HepG2 (cell line): ENCODE results near the gene UGT1A8. TPM values are rescaled to one million over a fixed set of nuclear protein-coding genes. Genes with fewer than 3 reads are reported as not detected.

Experiments
- CREM ChIP-seq, 2 experiments: sonication (generic) in 1 of 2; formaldehyde crosslinking in 1 of 2; IDR thresholded peaks; 2 replicates each; pipeline versions ENCODE4 v1.4.0 to v1.6.1; 2016 to 2020; ENCODE audit warnings: antibody characterized with exemption in 1 of 2, mild to moderate bottlenecking in 1 of 2, missing genetic modification reagents in 1 of 2
- CTCF ChIP-seq: sonication (generic); formaldehyde crosslinking; IDR thresholded peaks from 2 replicates; pipeline ENCODE4 v1.5.0; 2020; ENCODE audit warnings: mild to moderate bottlenecking, missing genetic modification reagents, moderate library complexity
- EP300 ChIP-seq, 3 experiments: sonication (generic) in 1 of 3; formaldehyde crosslinking in 1 of 3; IDR thresholded peaks; 2 replicates each; pipeline versions ENCODE4 v1.5.1 to v1.6.1; 2011 to 2020; ENCODE audit warnings: low read depth in 2 of 3, low read length in 2 of 3, borderline replicate concordance in 1 of 3, improper control_type of control experiment in 1 of 3, mild to moderate bottlenecking in 1 of 3, missing genetic modification reagents in 1 of 3, moderate library complexity in 1 of 3
- GABPA ChIP-seq, 2 experiments: IDR thresholded peaks; 2 replicates each; pipeline ENCODE4 v1.6.1; 2011 to 2016; ENCODE audit warnings: low read depth in 2 of 2, low read length in 1 of 2, missing biosample characterization in 1 of 2, missing genetic modification characterization in 1 of 2
- ISL2 ChIP-seq: sonication (generic); formaldehyde crosslinking; IDR thresholded peaks from 2 replicates; pipeline ENCODE4 v1.5.0; 2020; ENCODE audit warnings: missing genetic modification reagents
- REL ChIP-seq: sonication (generic); formaldehyde crosslinking; conservative IDR thresholded peaks from 2 replicates; pipeline ENCODE4 v1.8.0; 2022; ENCODE audit warnings: mild to moderate bottlenecking, missing genetic modification reagents, moderate library complexity
- SATB2 ChIP-seq: sonication (generic); formaldehyde crosslinking; IDR thresholded peaks from 2 replicates; pipeline ENCODE4 v1.5.0; 2020; ENCODE audit warnings: missing genetic modification reagents
- SP4 ChIP-seq: sonication (generic); formaldehyde crosslinking; IDR thresholded peaks from 2 replicates; pipeline ENCODE4 v1.8.1; 2023; ENCODE audit warnings: mild to moderate bottlenecking, missing genetic modification reagents
- ZBTB14 ChIP-seq: sonication (generic); formaldehyde crosslinking; IDR thresholded peaks from 2 replicates; pipeline ENCODE4 v1.4.0; 2020; ENCODE audit warnings: missing genetic modification reagents
- ZBTB37 ChIP-seq: sonication (generic); formaldehyde crosslinking; IDR thresholded peaks from 2 replicates; pipeline ENCODE4 v1.4.0; 2020; ENCODE audit warnings: mild to moderate bottlenecking, missing genetic modification reagents
- ZBTB40 ChIP-seq, 2 experiments: fragments of 450-650 bp in 1 of 2; sonication (generic) in 1 of 2; formaldehyde crosslinking in 1 of 2; IDR thresholded peaks; 2 replicates each; pipeline versions ENCODE4 v1.6.1 to v1.8.0; 2016 to 2022; ENCODE audit warnings: antibody characterized with exemption in 1 of 2, mild to moderate bottlenecking in 1 of 2, missing genetic modification reagents in 1 of 2
- ZBTB7A ChIP-seq: sonication (generic); formaldehyde crosslinking; IDR thresholded peaks from 2 replicates; pipeline ENCODE4 v1.8.0; 2022; ENCODE audit warnings: mild to moderate bottlenecking, missing genetic modification reagents
- ZNF614 ChIP-seq: IDR thresholded peaks from 2 replicates; pipeline ENCODE4 v1.6.1; 2018; ENCODE audit warnings: missing biosample characterization, missing genetic modification reagents, inconsistent platforms, borderline replicate concordance
- polyA plus RNA-seq, 8 experiments: library from polyadenylated mRNA; depleted of rRNA in 3 of 8; stranded (reverse) in 7 of 8; unstranded in 1 of 8; fragments of >200 nt; fragmentation: Illumina TruSeq in 4 of 8; extraction: Trizol in 4 of 8; gene quantifications; 2 replicates each; pipeline versions ENCODE4 v1.2.1 to v1.2.3, GENCODE V29; 2011 to 2016; ENCODE audit warnings: low read depth in 4 of 8, missing spikeins in 1 of 8, mixed read lengths in 1 of 8; ENCODE audit not compliant: insufficient read depth in 1 of 8
- total RNA-seq, 5 experiments: library from RNA; depleted of rRNA; stranded (reverse); fragments of >200 nt; fragmentation: Illumina TruSeq; extraction: Trizol; gene quantifications; 2 replicates each; pipeline ENCODE4 v1.2.3, GENCODE V29; 2016; ENCODE audit warnings: low read depth in 1 of 5

UGT1A8 gene
- total and polyA plus RNA-seq, 2 of the 13 experiments (the other 11 are each of a cell fraction or from before 2014, with no cell fraction given) = not detected

- TF ChIP-seq CTCF (CRISPR knock-in tag) (no peak), ZBTB14 (no peak), CREM (IDR thresholded peaks at IDR 0.05) (peak; percentile 95), CREM (CRISPR knock-in tag; IDR thresholded peaks at IDR 0.05) (no peak), ISL2 (CRISPR knock-in tag) (peak; percentile 93), SATB2 (CRISPR knock-in tag) (0 out of 2 replicates have a peak, but pooled peaks have one; percentile 63), REL (no peak), EP300 (IDR thresholded peaks at IDR 0.05; ENCODE audit: low read depth in 2 of 2, low read length in 2 of 2) (peak; percentile 96 to 97; a peak in 3 of 4 replicates), EP300 (CRISPR knock-in tag; IDR thresholded peaks at IDR 0.05; ENCODE audit: borderline replicate concordance) (peak; percentile 89), ZBTB37 (CRISPR knock-in tag) (peak; percentile 94), SP4 (CRISPR knock-in tag) (peak; percentile 52; the same call in 1 of the 2 replicates), GABPA (IDR thresholded peaks at IDR 0.05; ENCODE audit: low read depth, low read length) (no peak), GABPA (CRISPR knock-in tag; IDR thresholded peaks at IDR 0.05; ENCODE audit: low read depth) (peak; percentile 60; the same call in 1 of the 2 replicates), ZBTB40 (IDR thresholded peaks at IDR 0.05) (no peak), ZBTB40 (CRISPR knock-in tag; IDR thresholded peaks at IDR 0.05) (peak; percentile 31; the same call in 1 of the 2 replicates), ZBTB7A (CRISPR knock-in tag) (no peak), ZNF614 (peak; percentile 89)
Measured at GRCh38 chr2:233756429-233757081, 139.1 kb downstream of the UGT1A8 start (continued).
